A204.1 (cell line): ENCODE data around the gene ZGPAT.
"Not testable (repeated sequence)": the region's sequence is repeated elsewhere in the genome, so short reads cannot be mapped to it uniquely, and the experiment has no call there.

Experiments used
- FAIRE-seq: peaks from 2 replicates; lab custom pipeline; 2012; peaks lifted over from hg19 to GRCh38; lab: Jason Lieb, UNC

ZGPAT gene

DNA sequence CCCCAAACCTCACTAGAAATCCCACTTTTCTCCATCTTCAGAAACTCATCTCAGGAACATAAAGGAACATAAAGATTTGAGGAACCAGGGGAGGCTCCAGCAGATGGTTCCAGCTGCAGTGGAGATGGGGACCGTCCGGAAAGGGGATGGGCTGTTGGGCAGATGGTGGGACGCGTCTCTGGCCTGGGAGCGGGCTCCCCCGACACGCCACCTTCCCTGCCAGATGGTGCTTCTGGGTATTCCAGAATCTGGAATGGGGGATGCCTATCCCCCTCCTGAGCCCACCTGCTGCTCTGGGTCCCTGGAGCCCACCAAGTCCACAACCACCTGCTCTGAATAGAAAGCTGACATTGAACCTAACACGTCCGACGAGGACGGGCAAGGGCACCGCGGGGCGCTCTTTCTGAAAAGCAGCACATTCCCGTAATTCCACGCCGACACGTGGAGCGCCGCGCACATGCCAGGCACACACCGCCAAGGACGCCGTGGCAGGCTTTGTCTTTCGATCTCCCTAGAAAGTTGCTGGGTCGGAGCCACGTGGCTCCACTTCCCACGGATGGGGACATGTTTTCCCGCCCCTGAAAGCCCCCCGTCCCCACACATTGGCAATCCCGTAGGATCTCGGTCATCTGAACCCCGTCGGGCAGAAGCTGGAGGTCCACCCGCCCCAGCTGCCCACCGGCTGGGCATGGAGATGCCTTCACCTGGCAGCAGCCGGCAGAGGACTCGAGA lies 59.0 kb downstream of the ZGPAT start:
- FAIRE-seq, result no peak

GRCh38 chr20:63767456-63767855 lies 59.6 kb downstream of the ZGPAT start:
- FAIRE-seq, result no peak

- no peak for FAIRE-seq
Measured at GRCh38 chr20:63767886-63768285, 60.0 kb downstream of the ZGPAT start.

DNA sequence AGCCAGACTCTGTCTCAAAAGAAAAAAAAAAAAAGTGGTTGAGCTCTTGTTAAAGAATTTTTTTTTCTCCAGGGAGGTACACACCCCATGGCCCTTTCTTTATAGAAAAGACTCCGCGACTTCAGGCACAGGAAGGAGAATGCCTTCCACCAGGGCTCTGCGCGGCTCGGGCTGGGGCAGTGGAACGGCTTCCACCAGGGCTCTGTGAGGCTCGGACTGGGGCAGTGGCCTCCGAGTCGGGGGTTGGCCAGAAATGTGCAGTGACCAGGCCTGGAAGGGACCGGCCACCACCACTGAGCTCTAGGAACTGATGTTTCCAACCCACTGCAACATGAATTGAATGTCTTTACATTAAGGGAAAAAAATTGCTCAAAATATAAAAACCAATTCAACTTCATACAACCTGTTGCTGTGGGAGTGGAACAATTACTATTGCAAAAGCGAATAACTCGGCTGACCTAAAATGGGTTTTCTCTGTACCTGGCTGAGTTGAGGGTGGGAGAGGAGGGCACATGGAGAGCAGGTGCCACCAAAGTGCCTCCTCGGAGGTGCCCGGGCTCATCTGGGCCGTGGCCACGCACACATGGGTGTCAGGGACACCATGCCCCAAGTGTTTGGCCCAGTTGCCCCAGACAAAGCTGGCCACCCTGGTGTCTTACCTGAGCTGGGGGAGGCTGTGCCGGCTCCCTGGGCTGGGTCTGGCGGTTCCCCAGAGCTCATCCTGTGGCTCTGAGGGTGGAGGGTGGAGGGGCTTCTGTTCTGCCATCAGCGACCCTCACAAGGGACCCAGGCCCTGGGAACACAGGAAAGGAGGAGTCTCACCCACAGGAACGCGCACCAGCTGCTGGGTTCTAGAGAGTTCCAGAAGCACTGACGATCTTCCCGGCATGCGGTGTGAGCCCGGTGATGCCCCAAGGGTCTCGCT lies 61.0 kb downstream of the ZGPAT start:
- FAIRE-seq, result no peak

DNA sequence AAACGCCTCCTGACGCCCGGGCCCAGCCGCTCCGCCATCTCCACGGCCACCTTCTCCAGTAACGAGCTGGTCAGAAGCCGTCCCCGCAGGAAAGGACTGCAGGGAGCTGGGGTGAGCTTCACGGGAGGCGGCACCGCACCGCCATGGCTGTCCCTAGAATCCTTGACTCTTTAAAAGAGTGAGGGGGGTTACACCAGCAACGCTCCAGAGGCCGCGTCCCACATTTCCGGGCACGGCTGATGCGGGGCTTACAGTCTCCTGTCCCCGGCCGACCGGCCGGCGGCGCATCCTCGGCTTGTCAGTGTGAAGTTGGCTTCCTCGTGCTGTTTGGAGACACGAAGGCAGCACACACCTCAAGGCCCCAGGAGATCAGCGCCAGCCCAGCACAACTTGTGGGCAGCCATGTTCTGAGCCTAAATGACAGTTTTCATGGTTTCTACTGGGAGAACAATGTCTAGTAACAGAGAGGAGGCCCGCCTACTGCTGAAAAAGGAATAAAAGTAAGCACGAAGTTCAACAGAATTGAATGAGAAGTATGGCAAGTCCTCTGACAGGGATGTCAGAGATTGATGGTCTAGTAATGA lies 62.1 kb downstream of the ZGPAT start:
- no peak for FAIRE-seq

DNA sequence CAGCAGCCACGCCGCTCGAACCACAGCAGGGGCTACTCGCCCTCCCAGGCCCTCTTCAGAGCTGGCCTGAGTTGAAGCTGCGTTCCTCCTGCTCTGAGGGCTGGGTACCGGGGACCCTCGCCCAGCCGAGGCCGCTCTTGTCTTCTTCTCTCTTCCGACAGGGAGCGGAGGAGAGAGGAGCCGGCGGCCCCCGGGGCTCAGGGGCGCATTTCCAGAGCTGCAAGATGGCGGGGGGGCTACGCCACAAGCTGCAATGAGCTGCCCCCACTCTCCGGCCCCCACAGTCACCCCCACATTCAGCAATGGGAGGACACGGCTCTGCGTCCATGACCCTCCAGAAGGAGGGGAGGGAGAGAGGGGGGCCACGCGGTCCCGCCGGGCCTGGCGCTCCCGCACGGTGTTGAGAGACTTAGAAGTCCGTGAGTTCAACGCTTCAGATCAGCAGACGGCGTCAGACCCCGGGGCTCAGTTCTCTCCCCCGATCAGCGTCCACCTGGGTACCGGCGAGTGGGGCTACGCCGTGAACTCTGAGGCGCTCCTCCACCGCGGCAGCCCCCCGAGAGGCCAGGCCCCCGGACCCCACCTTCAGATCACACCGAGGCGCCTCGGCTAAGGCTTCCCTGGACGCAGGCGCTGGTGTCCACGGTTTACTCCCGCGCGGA lies 63.3 kb downstream of the ZGPAT start:
- no peak for FAIRE-seq

GRCh38 chr20:63772781-63773518 lies 65.1 kb downstream of the ZGPAT start:
- no peak for FAIRE-seq

DNA sequence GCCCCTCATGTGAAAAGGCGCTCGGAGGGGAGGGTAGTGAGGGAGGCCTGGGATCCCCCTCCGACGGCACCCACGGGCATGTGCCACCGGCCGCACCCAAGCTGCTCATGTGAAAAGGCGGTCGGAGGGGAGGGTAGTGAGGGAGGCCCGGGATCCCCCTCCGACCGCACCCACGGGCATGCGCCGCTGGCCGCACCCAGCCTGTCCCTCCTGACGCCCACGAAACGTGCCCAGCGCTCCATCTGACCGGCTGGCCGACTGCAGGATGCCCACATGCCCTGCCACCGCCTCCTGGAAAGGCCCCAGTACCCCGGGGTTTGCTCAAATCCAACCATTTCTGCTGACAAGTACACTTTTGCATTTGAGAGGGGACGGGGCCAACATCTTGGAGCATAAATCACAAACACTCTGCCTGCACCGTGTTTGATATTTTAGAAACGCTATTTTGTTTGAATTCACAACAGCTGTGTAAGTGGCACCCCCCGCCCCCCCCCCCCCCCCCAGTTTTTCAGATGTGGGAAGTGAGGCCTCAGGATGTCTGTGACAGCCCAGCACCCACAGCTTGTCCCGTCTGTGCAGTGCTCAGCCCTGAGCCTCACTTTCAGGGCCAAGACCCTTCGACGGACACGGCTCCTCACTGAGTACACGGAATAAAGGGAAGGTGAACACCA lies 65.9 kb downstream of the ZGPAT start:
- FAIRE-seq, result no peak

GRCh38 chr20:63774306-63774705 lies 66.5 kb downstream of the ZGPAT start:
- FAIRE-seq, result no peak

DNA sequence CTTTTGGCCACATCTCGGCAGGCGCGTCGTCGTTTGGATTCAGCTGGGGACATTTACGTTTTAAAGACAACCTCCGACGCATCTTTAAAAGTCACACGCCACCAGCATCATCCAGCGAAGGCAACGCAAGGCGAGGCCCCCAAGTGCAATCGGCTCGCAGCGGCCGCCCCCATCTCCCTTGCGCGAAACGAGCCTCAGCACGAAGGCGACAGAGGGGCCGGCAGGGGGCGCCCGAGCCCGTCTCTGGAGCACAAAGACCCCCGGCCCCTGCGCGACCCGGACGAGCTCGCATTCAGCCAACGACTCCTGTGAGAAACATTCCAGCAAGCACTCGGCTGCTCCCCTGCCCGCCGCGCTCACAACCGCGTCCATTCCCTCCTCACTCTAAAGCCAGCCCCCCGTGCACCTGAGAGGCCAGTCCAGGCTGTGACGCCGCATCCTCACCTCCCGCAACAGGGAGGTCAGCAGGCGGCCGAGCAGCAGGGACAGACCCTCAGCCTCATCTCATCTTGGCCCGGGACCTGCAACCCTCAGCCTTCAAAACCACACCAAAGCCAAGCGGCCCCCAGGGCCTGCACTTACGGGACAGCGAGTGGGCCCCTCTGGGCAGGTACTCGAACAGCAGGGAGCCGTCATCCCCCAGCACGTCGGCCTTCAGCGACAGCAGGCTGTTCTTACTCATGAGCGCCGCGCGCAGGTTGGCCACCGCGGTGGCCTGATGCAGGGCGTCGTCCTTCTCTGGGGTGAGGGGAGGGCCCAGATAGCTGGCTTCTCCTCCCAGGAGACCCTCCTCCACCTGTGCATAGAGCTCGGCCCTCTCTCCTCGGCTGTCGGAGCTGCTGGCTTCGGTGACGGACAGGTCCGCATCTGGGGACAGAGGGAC lies 67.5 kb downstream of the ZGPAT start:
- FAIRE-seq, result no peak

DNA sequence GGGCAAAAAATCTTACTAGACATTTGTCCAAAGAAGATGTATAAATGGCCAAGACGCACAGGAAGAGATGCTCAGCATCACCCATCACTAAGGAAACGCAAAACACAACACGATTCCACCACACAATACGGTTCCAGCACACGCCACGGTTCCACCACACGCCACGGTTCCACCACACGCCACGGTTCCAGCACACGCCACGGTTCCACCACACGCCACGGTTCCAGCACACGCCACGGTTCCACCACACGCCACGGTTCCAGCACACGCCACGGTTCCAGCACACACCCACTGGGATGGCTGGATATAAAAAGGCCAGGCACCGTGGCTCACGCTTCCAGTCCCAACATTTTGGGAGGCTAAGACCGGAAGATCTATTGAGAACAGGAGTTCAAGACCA lies 69.0 kb downstream of the ZGPAT start:
- not testable (repeated sequence) for FAIRE-seq

DNA sequence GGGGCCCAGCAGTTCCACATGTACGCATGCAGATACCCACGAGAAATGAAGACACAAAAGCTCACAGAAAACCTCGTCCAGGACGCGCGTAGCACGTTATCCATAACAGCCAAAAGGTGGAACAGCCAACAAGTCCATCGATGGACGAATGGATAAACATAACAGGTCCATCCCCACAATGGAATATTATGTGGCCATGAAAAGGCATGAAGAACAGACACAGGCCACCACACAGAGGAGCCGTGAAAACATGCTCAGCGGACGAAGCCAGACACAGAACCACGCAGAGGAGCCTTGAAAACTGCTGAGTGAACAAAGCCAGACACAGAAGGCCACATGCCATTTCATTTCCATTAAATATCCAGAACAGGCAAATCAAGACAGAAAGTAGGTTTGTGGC lies 69.8 kb downstream of the ZGPAT start:
- FAIRE-seq, result no peak

DNA sequence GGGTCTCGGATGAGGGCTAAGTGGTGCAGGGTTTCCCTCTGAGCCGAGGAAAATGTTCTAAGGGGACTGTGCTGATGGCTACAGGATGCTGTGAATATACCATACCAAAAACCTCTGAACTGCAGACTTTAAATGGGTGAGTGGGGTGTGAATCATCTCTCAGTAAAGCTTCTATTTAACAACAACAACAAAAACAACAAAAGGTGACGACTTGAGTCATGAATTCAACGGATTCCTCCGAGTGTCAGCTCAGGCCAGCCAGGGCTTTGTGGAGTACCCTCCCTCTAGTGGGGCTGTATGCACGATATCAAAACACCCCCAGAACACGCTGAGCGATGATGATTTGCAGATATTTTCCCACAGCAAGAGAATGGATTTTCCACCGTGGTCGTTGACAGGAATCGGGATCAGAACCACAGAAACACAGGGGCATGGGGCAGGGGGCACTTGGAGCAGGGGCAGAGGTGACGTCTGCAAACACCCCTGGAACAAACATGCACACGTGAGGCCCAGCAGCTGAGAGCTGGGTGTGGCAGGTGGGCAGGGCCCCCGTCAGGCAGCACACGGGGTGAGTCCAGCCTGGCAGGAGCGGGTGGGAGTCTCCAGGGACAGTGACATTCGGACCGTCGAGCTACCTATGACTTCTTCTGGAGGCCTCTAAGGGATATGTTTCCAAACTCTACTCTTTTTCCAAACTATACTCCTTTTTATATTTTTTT lies 70.4 kb downstream of the ZGPAT start:
- FAIRE-seq, result no peak

- FAIRE-seq, result no peak
Measured at GRCh38 chr20:63778857-63779256, 71.0 kb downstream of the ZGPAT start.

DNA sequence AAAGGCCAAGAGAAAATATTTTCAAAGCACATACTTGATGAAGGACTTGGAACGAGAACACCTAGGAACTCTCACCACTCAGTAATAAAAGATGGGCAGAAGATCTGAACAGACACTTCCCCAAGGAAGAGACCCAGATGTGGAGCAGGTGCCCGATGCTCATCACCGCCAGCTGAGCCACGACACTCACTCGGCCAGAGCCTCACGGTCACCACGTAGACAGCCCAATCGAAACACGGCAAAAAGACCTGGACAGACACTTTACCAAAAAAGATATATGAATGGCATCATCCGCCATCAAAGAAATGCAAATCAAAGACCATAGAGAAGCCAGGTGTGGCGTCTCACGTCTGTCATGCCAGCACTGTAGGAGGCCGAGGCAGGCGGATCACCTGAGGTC lies 73.3 kb downstream of the ZGPAT start:
- FAIRE-seq, result no peak

- no peak for FAIRE-seq
Measured at GRCh38 chr20:63782051-63782471, 74.2 kb downstream of the ZGPAT start.

- FAIRE-seq, result no peak
Measured at GRCh38 chr20:63782521-63782971, 74.7 kb downstream of the ZGPAT start.

DNA sequence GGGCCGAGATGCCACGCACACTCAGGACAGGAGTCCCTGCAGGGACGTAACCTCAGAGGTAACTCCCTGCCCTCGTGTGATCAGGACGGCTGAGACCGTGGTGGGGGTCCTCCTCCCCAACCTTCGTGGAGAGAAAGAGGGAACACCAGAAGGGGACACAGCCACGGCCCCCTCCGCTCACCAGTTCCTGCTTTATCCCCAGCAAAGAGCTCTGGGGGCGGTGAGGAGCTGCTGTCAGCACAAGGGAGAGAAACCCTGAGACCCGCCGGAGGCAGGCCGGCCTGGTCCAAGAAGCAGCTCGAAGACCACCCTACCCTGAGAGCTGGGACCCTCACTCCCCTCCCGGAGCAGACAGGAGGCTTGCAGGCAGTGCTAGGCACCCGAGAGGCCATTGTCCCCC lies 76.1 kb downstream of the ZGPAT start:
- no peak for FAIRE-seq

- no peak for FAIRE-seq
Measured at GRCh38 chr20:63785691-63786131, 77.9 kb downstream of the ZGPAT start.
